K562 (cell line): Measurements from ENCODE around the gene KRTAP19-8. TPM values are rescaled to one million over a fixed set of nuclear protein-coding genes. Genes with fewer than 3 reads are reported as not detected.

ENCODE experiments used
- ATAC-seq: fragments of 200-7000 bp; cut with Tn5 transposase; 3 replicates; pipeline ENCODE4 v1.9.1; 2020; ENCODE audit warnings: moderate library complexity
- BruUV-seq: library from RNA; stranded (reverse); fragments of 400-500 nt; replicated peaks from 2 replicates; lab custom pipeline; 2021; lab: Mats Ljungman, UMichigan
- CTCF ChIA-PET: fragments of 300-600 bp; formaldehyde crosslinking; extraction: SDS; loops from one replicate; lab custom pipeline; 2021; ENCODE audit warnings: low intra/inter-chr PET ratio; lab: Yijun Ruan, JAX
- POLR2A ChIA-PET: fragments of 300-600, 350-650 bp; sonication (Branson Sonifier 250); formaldehyde crosslinking; extraction: SDS; loops from one replicate; lab custom pipeline; 2021; ENCODE audit warnings: antibody characterized with exemption, inconsistent platforms; lab: Yijun Ruan, JAX
- DNase-seq, 4 experiments: peaks; one replicate each; pipeline versions ENCODE4 v3.0.0 to v3.0.0-alpha.2; 2011 to 2018; ENCODE audit warnings: low spot score in 3 of 4, mixed read lengths in 3 of 4; ENCODE audit errors: extremely low read depth in 1 of 4
- FAIRE-seq: peaks from 2 replicates; lab custom pipeline; 2011; peaks lifted over from hg19 to GRCh38; lab: Jason Lieb, UNC
- H2AFZ ChIP-seq: 2 replicates; pipeline ENCODE4 v1.6.0; 2011; ENCODE audit warnings: low read depth, low read length, control low read depth, inconsistent platforms
- H3K27ac ChIP-seq: fragments of 200-600 bp; 3 replicates; pipeline ENCODE4 v1.8.0; 2011; ENCODE audit warnings: low read depth, mild to moderate bottlenecking, control low read depth, inconsistent platforms, low read length, moderate library complexity, mixed read lengths; ENCODE audit errors: extremely low read depth
- H3K27me3 ChIP-seq, 2 experiments: fragments of 300-600 bp in 1 of 2; 2 replicates in 1 of 2; 3 replicates in 1 of 2; pipeline versions ENCODE4 v1.6.0 to v1.8.0; 2011; ENCODE audit warnings: inconsistent platforms in 2 of 2, low read length in 2 of 2, mild to moderate bottlenecking in 1 of 2, mixed read lengths in 1 of 2, moderate library complexity in 1 of 2; ENCODE audit not compliant: control insufficient read depth in 2 of 2, insufficient read depth in 2 of 2
- H3K36me3 ChIP-seq: fragments of 300-600 bp; 3 replicates; pipeline ENCODE4 v1.8.0; 2011; ENCODE audit warnings: mild to moderate bottlenecking, low read length, inconsistent platforms; ENCODE audit not compliant: control insufficient read depth, insufficient read depth
- H3K4me1 ChIP-seq, 2 experiments: fragments of 200-600 bp in 1 of 2; replicated peaks in 1 of 2; 2 replicates in 1 of 2; 3 replicates in 1 of 2; pipeline versions ENCODE4 v1.5.1 to v1.8.0; 2011; ENCODE audit warnings: inconsistent platforms in 2 of 2, low read length in 2 of 2, mild to moderate bottlenecking in 1 of 2, mixed read lengths in 1 of 2, moderate library complexity in 1 of 2; ENCODE audit not compliant: control insufficient read depth in 2 of 2, insufficient read depth in 2 of 2
- H3K4me2 ChIP-seq: 2 replicates; pipeline ENCODE4 v1.6.1; 2011; ENCODE audit warnings: low read length, control low read depth, inconsistent platforms, mixed read lengths; ENCODE audit not compliant: insufficient read depth
- H3K4me3 ChIP-seq: fragments of 200-600 bp; sonication (generic), shearing (Covaris generic); 2 replicates; pipeline ENCODE4 v1.5.1; 2016; ENCODE audit warnings: control low read depth, inconsistent platforms
- H3K79me2 ChIP-seq: fragments of 200-600 bp; 3 replicates; pipeline ENCODE4 v1.8.0; 2011; ENCODE audit warnings: low read length, inconsistent platforms; ENCODE audit not compliant: control insufficient read depth, insufficient read depth
- H3K9ac ChIP-seq, 2 experiments: 2 replicates each; pipeline versions ENCODE4 v1.6.0 to v1.6.1; 2011; ENCODE audit warnings: low read depth in 2 of 2, low read length in 2 of 2, control low read depth in 1 of 2, inconsistent platforms in 1 of 2, mild to moderate bottlenecking in 1 of 2, mixed read lengths in 1 of 2; ENCODE audit not compliant: insufficient read depth in 1 of 2
- H3K9me1 ChIP-seq: one replicate; pipeline ENCODE4 v1.6.0; 2011; ENCODE audit warnings: inconsistent platforms, mild to moderate bottlenecking, low read length, moderate library complexity; ENCODE audit not compliant: control insufficient read depth, insufficient read depth
- H3K9me3 ChIP-seq: replicated peaks from 2 replicates; pipeline ENCODE4 v1.5.1; 2011; ENCODE audit warnings: low read depth, low read length, inconsistent platforms; ENCODE audit not compliant: control insufficient read depth, insufficient read depth
- H4K20me1 ChIP-seq: replicated peaks from 2 replicates; pipeline ENCODE4 v1.6.1; 2011; ENCODE audit warnings: low read length, inconsistent platforms, mixed read lengths; ENCODE audit not compliant: control insufficient read depth, insufficient read depth
- KLF16 ChIP-seq: IDR thresholded peaks from 2 replicates; pipeline ENCODE4 v1.6.1; 2016; ENCODE audit warnings: antibody characterized with exemption
- POLR2A ChIP-seq: fragments of 450-650 bp; conservative IDR thresholded peaks from 2 replicates; pipeline ENCODE4 v1.6.1; 2016
- PRMT5 ChIP-seq: sonication (generic); formaldehyde crosslinking; IDR thresholded peaks from 2 replicates; pipeline ENCODE4 v1.5.0; 2020; ENCODE audit warnings: missing genetic modification reagents
- PURB ChIP-seq: sonication (generic); formaldehyde crosslinking; IDR thresholded peaks from 2 replicates; pipeline ENCODE4 v1.9.0; 2021; ENCODE audit warnings: low read depth, mild to moderate bottlenecking, missing genetic modification reagents
- SIN3B ChIP-seq: fragments of 450-650 bp; IDR thresholded peaks from 2 replicates; pipeline ENCODE4 v1.6.1; 2017; ENCODE audit warnings: low read depth, mild to moderate bottlenecking, moderate library complexity
- ZFP1 ChIP-seq: fragments of 450-650 bp; formaldehyde crosslinking; IDR thresholded peaks from 2 replicates; pipeline ENCODE4 v1.4.0; 2020; ENCODE audit warnings: mild to moderate bottlenecking, mixed read lengths
- ZNF12 ChIP-seq: sonication (generic); formaldehyde crosslinking; IDR thresholded peaks from 2 replicates; pipeline ENCODE4 v1.4.0; 2020; ENCODE audit warnings: mild to moderate bottlenecking, missing genetic modification reagents
- WGBS: fragments of 100-300 bp; shearing (Covaris generic); methylation state at CpG from one replicate; pipeline ENCODE4 v1.1.6; 2016; ENCODE audit warnings: low coverage, mixed read lengths; ENCODE audit not compliant: insufficient coverage; ENCODE audit errors: missing lambda C conversion rate; 5-methylcytosine and 5-hydroxymethylcytosine counted together
- in situ Hi-C: fragments of 300-500 bp; cut with MboI; formaldehyde crosslinking; loops from 4 replicates; pipeline ENCODE4 v1.15.0; 2018; ENCODE audit warnings: inconsistent platforms, mixed read lengths
- intact Hi-C: fragments of 100-400 bp; cut with micrococcal nuclease; formaldehyde crosslinking; loops from 2 replicates; pipeline ENCODE4 v1.14.2; 2022
- polyA plus RNA-seq, 8 experiments: library from polyadenylated mRNA; depleted of rRNA in 4 of 8; stranded (reverse) in 5 of 8; unstranded in 3 of 8; fragments of >200 nt; fragmentation: Nextera tagmentation in 2 of 8; fragmentation: Illumina TruSeq in 1 of 8; extraction: Ambion mirVana in 2 of 8; extraction: Trizol in 1 of 8; gene quantifications; 2 replicates each; pipeline versions ENCODE4 v1.2.1 to v1.2.3, GENCODE V29; 2011 to 2014; ENCODE audit warnings: inconsistent platforms in 1 of 8, missing spikeins in 1 of 8
- total RNA-seq, 7 experiments: library from RNA; depleted of rRNA in 6 of 7; stranded (reverse); fragments of >200 nt in 6 of 7; fragmentation: Illumina TruSeq in 2 of 7; extraction: Trizol in 2 of 7; gene quantifications; 2 replicates each; pipeline versions ENCODE4 v1.2.1 to v1.2.3, GENCODE V29; 2011 to 2021; ENCODE audit warnings: low replicate concordance in 1 of 7
- TF ChIP-seq, protein P1 (sequence below): fragments of 450-650 bp; IDR thresholded peaks from 2 replicates; pipeline ENCODE4 v1.6.1; 2017; ENCODE audit warnings: antibody characterized with exemption
- TF ChIP-seq, protein P2 (sequence below): fragments of 250-450 bp; sonication (Bioruptor Pico); IDR thresholded peaks from 2 replicates; pipeline ENCODE4 v1.8.0; 2021; ENCODE audit warnings: borderline replicate concordance, mild to moderate bottlenecking, moderate library complexity; ENCODE audit not compliant: poor library complexity, severe bottlenecking
- TF ChIP-seq, protein P3 (sequence below): fragments of 250-450 bp; sonication (Bioruptor Pico); IDR thresholded peaks from 2 replicates; pipeline ENCODE4 v1.4.0; 2020; ENCODE audit warnings: mild to moderate bottlenecking

KRTAP19-8 gene
- total and polyA plus RNA-seq, 9 of the 15 experiments (the other 6 are each of a cell fraction or from before 2014, with no cell fraction given): not detected

DNA sequence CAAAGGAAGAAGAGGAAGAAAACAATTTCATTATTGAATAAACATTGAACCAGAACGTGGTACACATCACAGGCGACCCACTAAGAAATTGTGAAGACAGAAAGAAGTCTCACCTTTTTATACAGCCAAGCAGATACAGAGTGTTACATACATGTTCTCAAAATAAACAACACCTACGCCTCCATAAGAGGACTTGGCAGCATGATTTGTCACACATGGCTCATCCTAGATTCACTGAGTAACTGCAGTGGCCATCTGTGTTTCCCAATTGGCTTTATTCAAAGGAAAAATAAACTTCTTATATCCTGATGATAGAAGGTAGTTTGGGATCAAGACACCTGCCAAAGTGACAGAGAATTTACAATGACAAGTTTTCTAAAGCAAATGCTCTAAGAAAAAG is 7.6 kb upstream of the KRTAP19-8 start (continued):
- TF ChIP-seq, protein P1, sequence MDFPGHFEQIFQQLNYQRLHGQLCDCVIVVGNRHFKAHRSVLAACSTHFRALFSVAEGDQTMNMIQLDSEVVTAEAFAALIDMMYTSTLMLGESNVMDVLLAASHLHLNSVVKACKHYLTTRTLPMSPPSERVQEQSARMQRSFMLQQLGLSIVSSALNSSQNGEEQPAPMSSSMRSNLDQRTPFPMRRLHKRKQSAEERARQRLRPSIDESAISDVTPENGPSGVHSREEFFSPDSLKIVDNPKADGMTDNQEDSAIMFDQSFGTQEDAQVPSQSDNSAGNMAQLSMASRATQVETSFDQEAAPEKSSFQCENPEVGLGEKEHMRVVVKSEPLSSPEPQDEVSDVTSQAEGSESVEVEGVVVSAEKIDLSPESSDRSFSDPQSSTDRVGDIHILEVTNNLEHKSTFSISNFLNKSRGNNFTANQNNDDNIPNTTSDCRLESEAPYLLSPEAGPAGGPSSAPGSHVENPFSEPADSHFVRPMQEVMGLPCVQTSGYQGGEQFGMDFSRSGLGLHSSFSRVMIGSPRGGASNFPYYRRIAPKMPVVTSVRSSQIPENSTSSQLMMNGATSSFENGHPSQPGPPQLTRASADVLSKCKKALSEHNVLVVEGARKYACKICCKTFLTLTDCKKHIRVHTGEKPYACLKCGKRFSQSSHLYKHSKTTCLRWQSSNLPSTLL: no peak
- TF ChIP-seq, protein P2, sequence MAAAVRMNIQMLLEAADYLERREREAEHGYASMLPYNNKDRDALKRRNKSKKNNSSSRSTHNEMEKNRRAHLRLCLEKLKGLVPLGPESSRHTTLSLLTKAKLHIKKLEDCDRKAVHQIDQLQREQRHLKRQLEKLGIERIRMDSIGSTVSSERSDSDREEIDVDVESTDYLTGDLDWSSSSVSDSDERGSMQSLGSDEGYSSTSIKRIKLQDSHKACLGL: no peak
- TF ChIP-seq PRMT5 (CRISPR knock-in tag): no peak
- TF ChIP-seq ZFP1 (CRISPR knock-in tag): no peak
- no peak for TF ChIP-seq PURB

DNA sequence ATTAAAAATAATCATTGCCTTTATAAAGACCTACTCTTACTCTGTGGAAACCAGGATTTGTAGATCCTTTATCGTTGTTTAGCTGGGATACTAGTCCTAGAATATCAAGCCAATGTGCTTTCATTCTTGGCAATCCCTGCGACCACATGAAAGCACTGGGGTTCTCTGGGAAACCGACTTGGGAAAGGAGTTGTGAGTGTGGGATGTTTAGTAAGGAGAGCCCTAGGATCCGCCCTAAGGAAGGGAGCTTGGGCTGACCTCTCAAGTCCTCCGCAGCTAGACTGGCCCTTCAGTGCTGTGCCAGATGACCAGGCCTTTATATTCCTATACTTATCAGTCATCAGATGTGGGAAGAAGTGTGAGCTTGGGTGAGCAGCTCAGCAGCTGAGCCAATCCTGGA is 5.2 kb upstream of the KRTAP19-8 start:
- FAIRE-seq: no peak
- Histone ChIP-seq H3K79me2 (no peaks in the 10 kb centered on the region), H3K27me3 (no peaks in the 10 kb centered on the region), H3K4me1 (no peaks in the 10 kb centered on the region), H4K20me1 (no peaks in the 10 kb centered on the region), H3K9me3 (no peaks in the 10 kb centered on the region), H3K36me3 (no peaks in the 10 kb centered on the region), H3K4me3 (no peak overlapping the region), H2AFZ (no peak overlapping the region), H3K9ac (no peak overlapping the region), H3K27ac (no peak overlapping the region), H3K9me1 (no peaks in the 10 kb centered on the region), H3K4me2 (no peak overlapping the region)
- no peak for DNase-seq
- POLR2A ChIA-PET: no interaction called here
- no peak for ATAC-seq
- CTCF ChIA-PET: no interaction called here
- intact Hi-C loops (no loop called here), in situ Hi-C loops (no loop called here)
- WGBS: 0% methylated on average over 5 of the region's 5 CpGs
- BruUV-seq: no TSS peak
- TF ChIP-seq, protein P3, sequence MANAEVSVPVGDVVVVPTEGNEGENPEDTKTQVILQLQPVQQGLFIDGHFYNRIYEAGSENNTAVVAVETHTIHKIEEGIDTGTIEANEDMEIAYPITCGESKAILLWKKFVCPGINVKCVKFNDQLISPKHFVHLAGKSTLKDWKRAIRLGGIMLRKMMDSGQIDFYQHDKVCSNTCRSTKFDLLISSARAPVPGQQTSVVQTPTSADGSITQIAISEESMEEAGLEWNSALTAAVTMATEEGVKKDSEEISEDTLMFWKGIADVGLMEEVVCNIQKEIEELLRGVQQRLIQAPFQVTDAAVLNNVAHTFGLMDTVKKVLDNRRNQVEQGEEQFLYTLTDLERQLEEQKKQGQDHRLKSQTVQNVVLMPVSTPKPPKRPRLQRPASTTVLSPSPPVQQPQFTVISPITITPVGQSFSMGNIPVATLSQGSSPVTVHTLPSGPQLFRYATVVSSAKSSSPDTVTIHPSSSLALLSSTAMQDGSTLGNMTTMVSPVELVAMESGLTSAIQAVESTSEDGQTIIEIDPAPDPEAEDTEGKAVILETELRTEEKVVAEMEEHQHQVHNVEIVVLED: no peak
- TF ChIP-seq POLR2A (no peak), KLF16 (no peak), SIN3B (no peak), ZNF12 (CRISPR knock-in tag) (no peak)
